Measurements from ENCODE around the gene BCAS1.

Gene BCAS1

DNA sequence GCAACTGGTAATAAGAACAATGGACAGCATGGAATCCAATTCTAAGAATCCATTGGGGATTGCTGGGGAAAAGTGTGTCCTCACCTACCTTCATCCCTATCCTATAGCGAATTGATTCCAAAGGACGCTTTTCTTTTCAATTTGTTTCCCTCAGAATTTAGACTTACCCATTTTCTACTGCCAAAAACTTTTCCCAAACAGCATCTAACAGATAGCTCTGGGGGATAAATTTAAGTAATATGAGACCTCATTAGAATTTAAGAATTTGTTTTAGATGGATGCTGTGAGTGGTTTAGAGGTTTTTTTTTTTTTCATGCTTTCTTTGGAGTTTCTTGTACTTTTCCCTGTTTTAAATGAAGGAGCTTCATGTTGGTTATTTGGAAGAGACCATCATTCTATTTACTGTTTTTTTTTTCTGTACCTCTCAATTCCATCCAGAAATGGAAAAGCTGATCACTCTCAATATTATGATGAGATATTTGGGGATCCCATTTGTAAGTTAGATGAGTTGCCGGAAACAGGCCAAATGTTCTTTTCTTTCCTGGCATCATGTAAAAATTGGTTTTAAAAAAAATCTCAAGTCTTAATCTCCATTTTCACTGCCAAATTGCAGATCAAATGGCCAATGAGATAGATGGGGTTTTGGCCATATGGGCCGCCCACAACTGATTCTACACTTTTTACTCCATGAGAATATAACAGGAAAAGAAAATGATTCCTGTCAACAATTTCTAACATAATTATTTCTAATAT lies 105.7 kb downstream of the BCAS1 start:
- in situ Hi-C loops (cut with MboI; ENCODE audit: low sequenced_read_pairs) = no loop called here

DNA sequence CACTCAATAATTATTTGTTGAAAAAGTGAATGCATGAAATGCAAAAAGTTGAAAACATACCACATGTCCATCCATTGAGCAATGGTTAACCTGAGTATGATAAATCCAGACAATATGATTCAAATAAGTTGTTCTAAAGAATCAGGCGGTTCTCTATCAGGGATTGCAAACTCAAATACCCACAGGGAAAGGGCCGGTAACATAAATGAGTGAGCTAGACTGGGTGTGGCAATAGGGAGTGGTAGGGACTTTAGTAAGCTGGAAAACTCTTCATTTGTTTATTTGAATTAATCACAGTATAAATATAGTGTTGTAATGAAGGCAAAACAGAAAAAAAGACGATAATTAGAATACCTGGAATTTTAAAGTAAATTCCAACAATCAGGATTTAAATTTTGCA lies 106.3 kb downstream of the BCAS1 start:
- in situ Hi-C loops (cut with MboI; ENCODE audit: low sequenced_read_pairs) = no loop called here

DNA sequence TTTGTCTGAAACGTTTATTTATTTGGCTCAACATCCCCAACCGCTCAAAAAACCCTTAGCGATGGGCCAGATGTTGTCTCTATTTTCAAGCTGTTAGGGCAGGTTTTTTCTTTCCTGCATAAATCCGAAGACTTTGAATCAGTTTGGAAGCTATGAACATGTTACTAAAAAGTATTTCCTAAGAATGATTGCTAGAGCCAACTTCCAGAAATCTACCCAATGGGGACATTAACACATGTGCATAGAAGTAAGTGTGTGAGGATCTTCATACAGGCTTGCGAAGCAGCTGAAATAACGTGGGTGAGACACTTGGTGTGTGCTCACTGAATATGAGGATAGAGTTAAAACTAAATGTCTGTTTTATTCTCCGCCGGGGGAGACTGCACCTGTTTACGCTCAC lies 106.8 kb downstream of the BCAS1 start:
- in situ Hi-C loops (cut with MboI; ENCODE audit: low sequenced_read_pairs) = no loop called here

DNA sequence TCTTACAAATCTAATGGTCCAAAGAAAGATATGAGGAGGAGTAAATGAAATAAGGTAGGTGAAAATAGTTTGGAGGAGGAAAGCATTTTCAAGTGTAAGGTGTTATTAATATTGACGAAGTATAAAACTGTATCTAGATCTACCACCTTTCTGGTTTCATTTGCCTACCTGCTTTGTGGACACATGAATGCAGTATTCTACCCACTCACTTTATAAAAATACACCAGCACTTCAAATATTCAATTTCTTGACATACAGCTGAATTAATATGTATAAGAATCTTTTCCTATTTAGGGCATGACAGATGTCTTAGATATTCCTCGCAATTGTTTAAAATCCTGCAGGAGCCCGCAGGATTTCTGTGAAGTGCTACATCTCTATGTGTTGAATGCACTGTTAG lies 108.0 kb downstream of the BCAS1 start:
- in situ Hi-C loops (cut with MboI; ENCODE audit: low sequenced_read_pairs) = no loop called here

DNA sequence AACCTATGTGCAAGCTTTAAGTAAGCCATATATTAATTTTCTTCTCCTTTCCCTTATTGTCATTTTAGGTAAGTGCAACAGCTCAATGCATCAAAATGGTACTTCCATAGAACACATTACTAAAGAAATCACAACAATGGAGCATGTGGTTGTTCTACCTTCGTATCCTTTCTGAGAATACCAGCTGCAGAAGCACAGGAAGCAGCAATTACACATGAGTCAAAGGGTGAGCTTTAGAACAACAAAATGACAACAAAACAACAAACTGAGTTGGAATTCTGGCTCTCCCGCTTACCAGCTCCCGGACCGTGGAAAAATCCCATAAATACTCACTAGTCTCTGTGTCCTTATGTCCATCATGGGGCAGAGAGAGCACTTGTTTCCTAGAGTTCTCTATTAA lies 108.9 kb downstream of the BCAS1 start:
- in situ Hi-C loops (cut with MboI; ENCODE audit: low sequenced_read_pairs) = no loop called here

DNA sequence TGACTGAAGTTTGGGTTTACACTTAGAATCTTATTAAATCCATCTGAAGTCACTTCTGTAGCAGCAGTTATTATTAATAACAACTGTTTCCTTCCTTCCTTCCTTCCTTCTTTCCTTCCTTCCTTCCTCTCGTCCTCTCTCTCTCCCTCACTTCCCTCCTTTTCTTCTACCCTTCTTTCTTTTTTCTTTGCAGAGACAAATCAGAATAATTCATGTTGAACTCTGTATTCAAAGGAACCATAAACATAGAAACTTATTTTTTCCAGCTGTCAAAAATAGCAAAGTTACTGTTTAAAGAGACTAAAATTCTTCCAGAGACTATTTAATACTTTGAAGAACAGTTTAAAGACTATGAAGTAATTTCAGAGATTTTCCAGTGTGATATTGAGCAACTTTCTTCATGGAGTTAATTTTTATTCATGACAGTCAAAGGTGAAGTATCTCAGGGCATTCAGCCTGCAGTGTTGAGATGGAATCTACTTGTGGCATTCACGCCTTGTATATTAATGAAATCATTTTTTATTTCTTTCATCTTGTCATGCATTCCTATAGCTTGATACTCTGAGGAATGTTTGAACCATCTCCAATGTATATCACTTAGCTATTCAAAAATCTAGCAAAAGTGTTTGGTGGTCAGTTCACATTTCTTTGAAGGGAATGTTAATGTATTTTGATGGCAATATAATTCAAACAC lies 109.7 kb downstream of the BCAS1 start:
- in situ Hi-C loops (cut with MboI; ENCODE audit: low sequenced_read_pairs) = no loop called here

DNA sequence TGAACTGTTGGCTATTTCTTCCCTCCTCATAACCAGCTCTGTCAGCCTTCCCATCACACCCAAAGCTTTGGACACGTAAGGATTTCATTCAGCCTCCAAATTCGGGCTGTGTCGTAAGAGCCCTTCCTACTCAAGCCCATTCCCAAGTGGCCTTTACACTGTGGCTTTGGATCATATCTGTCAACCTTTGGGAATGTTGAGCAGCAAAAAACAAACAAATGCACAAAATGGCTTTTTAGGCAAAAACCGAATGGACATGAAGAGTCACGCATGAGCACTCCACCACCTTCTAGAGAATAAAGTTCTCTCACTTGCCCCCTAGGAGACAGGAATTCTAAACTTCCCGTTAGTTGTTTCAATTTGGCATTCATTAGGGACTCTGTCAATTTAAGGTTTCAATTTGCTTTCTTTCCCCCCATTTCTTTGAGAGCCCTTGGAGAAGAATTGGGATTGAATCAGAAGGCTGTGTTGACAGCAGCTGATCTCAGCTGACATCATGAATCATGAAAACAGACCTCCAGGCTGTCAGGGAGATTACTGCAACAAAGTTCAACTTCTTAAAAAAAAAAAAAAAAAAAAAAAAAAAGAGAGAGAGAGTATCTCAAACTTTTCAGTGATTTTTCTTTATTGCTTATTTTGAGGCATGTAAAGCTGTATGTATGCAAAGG lies 110.3 kb downstream of the BCAS1 start:
- in situ Hi-C loops (cut with MboI; ENCODE audit: low sequenced_read_pairs) = no loop called here

DNA sequence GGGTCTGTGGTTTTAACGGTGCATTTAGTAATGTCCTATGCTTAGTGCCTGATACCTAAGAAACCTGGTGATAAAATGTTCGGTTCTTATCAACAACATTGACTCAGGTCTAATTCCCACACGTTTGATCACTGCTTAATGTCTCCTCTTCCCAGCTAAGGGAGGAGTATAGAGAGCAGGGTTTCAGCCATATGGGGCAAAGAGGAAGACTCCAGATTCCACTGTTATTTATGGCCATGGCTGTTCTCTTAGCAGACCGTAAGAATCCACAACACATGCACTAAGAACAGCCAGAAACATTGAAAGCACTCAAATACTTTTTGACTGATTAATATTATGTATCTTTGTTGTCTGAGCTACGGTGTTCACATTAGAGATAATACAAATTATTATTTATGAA lies 112.1 kb downstream of the BCAS1 start:
- in situ Hi-C loops (cut with MboI; ENCODE audit: low sequenced_read_pairs) = no loop called here

DNA sequence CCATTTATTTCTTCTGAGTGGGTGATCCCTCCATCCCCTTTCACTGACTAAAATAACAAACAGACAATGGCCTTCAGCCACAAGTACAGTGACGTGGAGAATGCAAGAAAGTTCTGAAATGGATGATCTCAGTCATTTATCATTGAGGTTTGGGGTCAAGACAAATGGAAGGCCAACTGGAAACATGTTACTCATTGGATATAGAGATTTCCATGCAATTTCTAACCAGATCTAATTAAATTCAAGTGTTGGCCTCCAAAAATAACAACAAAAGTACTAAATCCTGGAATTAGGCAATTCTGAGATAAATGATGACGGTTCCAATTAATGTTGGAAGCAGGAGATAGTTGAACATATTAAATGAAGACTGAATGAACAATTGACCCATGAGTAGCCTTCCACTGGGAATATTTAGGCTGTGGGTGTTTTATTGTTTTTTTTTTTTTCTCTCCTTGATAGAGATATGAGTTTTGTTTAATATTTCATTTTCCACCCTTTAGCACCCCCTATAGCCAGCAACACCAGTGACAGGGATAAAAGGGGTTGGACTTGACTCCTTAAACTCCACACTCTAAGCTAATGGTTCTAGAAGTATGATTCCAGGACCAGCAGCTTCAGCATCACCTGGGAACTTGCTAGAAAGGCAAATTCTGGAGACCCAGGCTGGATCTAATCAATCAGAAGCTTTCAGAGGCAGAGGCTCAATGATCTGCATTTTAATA lies 112.8 kb downstream of the BCAS1 start:
- in situ Hi-C loops (cut with MboI; ENCODE audit: low sequenced_read_pairs) = no loop called here

DNA sequence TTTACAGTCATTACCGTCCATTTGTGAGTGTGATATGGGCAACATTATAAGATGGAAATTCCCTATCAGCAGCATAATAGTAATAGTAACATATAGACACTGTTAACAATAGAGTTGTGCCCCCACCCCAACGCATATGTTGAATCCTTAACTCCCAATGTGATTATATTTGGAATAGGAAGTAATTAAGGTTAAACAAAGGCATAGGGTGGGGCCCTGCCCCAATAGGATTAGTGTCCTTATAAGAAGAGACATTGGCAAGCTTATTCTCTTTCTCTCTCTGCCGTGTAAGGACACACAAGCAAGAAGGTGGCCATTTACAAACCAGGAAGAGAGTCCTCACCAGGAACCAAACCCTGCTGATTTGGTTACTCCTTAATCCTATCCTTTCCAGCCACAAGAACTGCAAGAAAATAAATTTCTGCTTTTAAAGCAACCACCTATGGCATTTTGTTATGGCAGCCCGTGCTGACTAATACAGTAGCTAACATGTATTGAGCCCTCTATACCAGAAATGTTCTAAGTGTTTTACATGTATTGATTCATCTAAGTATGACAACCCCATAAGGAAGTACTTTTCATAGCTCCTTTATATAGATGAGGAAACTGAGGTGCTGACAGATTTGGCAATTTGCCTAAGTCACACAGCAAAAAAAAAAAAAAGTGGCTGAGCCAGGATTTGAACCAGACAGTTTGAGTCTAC lies 114.2 kb downstream of the BCAS1 start:
- in situ Hi-C loops (cut with MboI; ENCODE audit: low sequenced_read_pairs) = no loop called here

DNA sequence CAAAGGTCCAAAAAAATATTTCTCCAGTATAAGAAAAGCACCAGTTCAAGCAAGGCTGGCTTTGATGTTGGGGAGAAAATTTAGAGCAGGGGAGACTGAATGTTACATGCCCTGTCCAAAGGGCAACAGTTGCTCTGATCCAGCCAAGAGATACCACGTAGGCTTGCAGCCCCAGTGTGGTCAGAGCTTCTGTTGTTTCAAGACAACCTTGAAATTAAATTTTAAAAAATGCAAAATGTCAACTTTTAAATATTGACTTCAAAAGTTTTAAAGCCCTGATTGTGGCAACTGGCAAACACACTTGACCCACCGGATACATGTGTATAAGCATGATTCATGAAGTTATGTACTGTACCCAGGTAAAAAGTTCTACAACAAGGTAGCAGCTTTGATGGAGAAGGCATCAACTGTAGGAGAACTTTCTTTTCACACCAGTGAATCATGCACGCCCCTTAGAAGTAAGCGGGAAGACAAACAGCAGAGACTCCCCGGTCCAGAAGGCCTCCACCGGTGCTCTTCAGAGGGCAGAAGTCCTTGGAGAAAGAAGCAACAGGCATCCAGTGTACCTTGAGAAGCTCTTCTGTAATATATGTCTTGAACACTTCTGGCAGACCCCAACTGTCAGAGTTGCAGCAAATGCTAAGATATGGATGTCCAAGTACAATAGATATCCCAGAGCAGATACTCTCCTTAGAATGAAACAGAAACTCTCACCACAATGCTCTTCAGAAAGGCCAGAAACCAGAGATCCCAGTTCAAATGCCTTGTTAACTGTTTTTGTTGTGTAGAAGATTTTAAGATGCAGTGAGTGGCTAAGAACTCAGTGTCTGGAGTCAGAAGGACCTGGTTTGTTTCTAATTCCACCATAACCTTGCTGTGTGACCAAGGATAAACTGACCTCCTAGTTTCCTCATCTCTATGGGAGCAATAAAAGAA lies 115.4 kb downstream of the BCAS1 start:
- in situ Hi-C loops (cut with MboI; ENCODE audit: low sequenced_read_pairs) = no loop called here

DNA sequence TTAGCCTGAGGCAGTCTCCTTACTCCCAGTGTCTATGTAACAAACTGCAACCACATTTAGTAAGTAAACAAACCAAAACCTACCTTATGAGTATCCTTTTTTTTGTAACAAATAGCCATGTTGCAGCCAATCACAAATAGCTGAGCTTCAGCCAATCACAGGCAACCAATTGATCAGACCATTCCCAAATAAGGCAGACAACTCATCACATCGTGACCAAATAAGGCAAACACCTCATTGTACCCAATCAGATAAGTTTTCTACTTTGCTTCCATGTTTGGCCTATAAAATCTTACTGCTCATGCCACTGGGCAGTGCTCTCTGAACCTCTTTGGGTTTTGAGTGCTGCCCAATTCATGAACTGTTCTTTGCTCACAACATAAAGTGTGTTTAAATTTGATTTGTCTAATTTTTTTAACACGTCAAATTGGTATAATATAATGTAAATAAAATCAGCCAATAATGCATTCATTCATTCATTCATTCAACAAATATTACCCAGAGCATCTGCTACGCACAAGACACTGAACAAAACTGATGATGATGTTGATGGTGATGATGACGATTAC lies 117.8 kb downstream of the BCAS1 start:
- in situ Hi-C loops (cut with MboI; ENCODE audit: low sequenced_read_pairs) = no loop called here

DNA sequence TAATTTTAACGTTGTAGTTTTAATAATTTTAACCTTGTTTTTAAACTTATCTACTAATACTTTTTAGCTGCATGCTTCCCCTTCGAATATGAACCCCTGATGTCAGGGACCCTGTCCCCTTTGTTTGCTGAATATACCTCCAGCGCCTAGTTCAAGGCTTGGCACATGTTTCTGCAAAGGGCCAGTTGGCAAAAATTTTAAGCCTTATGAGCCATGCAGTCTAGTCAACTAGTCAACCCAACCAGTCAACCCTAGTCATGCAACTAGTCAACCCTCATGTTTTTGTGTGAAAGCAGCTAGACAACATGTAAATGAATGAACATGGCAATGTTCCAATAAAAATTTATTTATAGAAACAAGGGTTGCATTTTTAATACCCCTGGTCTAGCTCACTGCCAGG lies 119.8 kb downstream of the BCAS1 start:
- in situ Hi-C loops (cut with MboI; ENCODE audit: low sequenced_read_pairs) = no loop called here

DNA sequence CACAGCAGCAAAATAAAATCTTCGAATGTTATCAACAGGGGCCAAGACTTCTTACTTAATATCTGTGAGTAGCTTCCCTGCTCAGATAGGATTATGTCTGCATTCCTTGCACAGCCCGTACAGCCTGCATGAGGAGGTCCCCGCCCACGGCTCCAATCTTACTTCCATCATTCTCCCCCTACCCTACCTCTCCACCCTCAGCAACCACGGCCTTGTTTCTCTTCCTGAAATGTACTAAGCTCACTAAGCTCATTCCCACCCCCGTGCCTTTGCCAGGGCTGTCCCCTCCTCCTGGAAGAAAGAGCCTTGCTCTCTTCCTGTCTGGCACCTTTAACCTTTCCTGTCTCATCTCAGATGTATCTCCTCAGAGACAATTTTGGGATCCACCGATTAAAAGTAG lies 120.4 kb downstream of the BCAS1 start:
- in situ Hi-C loops (cut with MboI; ENCODE audit: low sequenced_read_pairs) = no loop called here

DNA sequence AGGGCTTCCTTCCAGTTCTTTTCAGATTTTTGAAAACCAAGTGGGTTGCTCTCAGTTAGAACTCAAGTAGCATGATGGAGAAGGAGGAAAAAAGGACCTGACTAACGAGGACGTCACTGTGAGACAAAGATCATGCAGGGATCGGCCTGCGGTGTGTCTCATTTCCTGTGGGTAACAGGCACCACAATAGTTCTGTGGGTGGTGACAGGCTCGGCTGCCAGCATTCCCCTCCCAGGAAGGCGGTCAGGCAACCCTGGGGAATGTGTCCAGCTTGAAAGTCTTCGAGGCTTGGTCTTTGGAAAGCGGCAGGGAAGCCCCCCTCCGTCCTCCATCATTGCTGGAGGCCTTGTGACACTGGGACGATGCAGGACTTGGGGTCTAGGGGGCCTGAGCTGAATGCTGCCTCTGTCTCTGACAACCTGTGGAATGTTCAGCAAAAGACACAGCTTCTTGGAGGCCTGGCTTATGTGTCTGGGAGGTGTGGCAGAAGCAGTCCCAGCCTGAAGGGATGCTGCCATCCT lies 121.0 kb downstream of the BCAS1 start:
- in situ Hi-C loops (cut with MboI; ENCODE audit: low sequenced_read_pairs) = no loop called here

DNA sequence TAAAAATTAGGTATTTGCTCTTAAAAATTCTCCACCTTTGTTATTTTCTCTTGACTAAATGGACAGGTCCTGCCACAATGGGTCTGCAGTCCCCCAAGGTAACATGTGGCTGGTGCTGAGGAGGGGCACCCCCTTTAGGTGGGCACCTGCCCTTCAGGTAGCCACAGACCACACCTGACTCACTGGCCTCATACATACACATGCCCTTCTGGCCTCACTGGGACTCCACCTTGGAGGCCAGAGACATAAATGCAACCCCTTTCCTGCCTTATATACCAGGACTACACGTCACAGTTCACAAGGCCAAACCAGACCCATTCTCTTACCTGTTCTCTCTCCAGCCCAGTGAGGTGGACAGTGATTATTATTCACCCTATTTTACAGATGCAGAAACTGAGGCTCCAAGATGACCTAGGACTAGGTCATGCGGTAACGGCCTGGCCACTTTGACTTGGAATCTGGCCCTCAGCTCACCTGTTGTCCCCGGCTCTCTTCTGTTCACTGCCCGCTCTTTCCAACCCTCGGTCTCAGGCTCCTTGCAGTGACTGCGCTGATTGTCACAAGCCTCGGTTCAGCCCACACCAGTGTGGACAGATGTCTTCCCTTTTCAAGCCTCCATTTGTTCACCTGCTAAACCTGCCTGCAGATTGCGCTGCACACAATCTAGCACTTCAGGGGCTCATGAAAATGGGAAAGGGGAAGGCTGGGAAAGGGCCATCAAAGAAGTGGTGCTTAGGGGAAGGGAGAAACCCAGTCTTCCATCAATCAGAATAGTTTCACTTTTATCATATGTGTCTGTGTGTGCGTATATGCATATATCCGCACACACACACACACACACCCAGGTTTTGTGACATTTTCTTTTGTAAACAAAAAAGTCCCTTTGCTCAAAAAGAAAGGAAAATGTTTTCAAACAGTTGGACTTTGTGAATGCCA lies 121.7 kb downstream of the BCAS1 start:
- in situ Hi-C loops (cut with MboI; ENCODE audit: low sequenced_read_pairs) = no loop called here

DNA sequence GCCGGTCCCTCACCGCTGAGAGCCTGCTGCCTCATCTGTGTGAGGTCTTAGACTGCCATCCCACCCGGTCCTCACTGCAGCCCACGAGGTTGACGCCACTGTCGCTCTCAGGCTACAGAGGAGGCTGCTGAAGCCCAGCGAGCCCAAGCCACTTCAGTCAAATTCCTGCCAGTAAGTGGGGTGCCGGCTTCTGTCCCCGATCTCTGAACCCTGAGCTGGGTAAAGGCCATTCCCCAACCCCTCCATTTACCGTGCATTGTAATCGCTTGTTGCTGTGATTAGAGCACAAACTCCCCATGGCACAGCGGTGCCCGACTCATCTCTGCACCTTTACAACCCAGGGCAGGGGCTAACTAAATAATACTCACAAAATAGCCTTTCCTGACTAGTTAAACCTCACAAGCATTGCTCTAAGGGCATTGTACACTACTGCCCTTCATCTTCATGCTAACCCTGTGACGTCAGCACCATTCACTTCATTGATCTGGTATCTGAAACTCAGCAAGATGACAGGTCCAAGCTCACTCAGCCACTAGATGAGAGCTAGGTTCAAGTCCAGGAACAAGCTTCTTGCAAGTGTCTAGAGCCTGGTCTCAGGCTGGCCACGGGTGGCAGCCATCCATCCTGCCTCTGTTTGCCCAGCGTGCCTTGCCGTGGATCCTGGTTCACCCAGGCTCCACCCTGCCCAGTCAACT lies 122.7 kb downstream of the BCAS1 start:
- in situ Hi-C loops (cut with MboI; ENCODE audit: low sequenced_read_pairs) = no loop called here

DNA sequence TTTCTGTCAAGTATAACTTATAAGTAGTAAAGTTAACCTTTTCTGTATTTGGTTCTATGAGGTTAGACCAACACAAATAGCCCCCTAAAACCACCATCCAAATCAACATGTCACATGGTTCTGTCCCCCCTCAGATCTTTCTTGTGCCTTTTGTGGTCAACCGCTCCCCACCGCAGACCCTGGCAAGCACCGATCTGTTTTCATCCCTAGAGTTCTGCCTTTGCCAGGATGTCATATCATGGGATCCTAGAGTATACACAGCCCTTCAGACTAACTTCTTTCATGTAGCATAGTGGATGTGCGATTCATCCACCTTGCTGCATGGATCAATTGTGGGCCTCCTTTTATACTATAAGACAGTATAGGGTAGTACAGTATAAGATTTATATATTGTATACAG lies 124.3 kb downstream of the BCAS1 start:
- in situ Hi-C loops (cut with MboI; ENCODE audit: low sequenced_read_pairs) = no loop called here

Measured in hTERT RPE-1 (cell line).